ENCODE results near the gene THUMPD3.

- TF ChIP-seq ZFP3 (CRISPR knock-in tag; IDR thresholded peaks at IDR 0.05) (no peak), OSR1 (CRISPR knock-in tag; IDR thresholded peaks at IDR 0.05) (no peak), PATZ1 (CRISPR knock-in tag; IDR thresholded peaks at IDR 0.05; ENCODE audit: borderline replicate concordance) (no peak), ZNF70 (CRISPR knock-in tag; IDR thresholded peaks at IDR 0.05) (no peak), SNAI2 (CRISPR knock-in tag; IDR thresholded peaks at IDR 0.05) (no peak), ISL1 (CRISPR knock-in tag; IDR thresholded peaks at IDR 0.05) (no peak), ESRRG (CRISPR knock-in tag; IDR thresholded peaks at IDR 0.05) (no peak), RARB (CRISPR knock-in tag; IDR thresholded peaks at IDR 0.05) (no peak), CREB5 (CRISPR knock-in tag; IDR thresholded peaks at IDR 0.05; ENCODE audit: low read depth) (no peak), CSDC2 (CRISPR knock-in tag; IDR thresholded peaks at IDR 0.05) (no peak), TCF4 (CRISPR knock-in tag; IDR thresholded peaks at IDR 0.05; ENCODE audit: borderline replicate concordance) (no peak), BACH2 (CRISPR knock-in tag; IDR thresholded peaks at IDR 0.05; ENCODE audit: borderline replicate concordance) (no peak), PPARA (CRISPR knock-in tag; IDR thresholded peaks at IDR 0.05; ENCODE audit: borderline replicate concordance) (no peak), CSRNP3 (CRISPR knock-in tag; IDR thresholded peaks at IDR 0.05) (no peak)
These were observed 17.8 kb upstream of the THUMPD3 start for GRCh38 chr3:9345041-9345440.
